Measurements from ENCODE around the gene STYXL2.

The STYXL2 gene

GRCh38 chr1:167056529-167057231, 37.2 kb upstream of the STYXL2 start:
- Histone ChIP-seq H4K8ac (ENCODE audit: low read depth, low read length) (no peak overlapping the region), H3K23ac (ENCODE audit: low read length) (no peak overlapping the region), H2AK5ac (ENCODE audit: low read length) (no peak overlapping the region), H3K9ac (ENCODE audit: low read length) (no peak overlapping the region), H2BK5ac (ENCODE audit: low read length) (no peak overlapping the region), H3K27ac (ENCODE audit: low read depth, low read length) (no peak overlapping the region), H3K79me2 (ENCODE audit: control insufficient read depth, insufficient read depth, low read length) (no peaks in the 10 kb centered on the region), H3K4me3 (ENCODE audit: low read length) (no peak overlapping the region), H2BK15ac (replicated peaks; ENCODE audit: low read depth) (no peak overlapping the region), H4K5ac (ENCODE audit: low read length) (no peak overlapping the region), H2BK120ac (ENCODE audit: low read depth, low read length) (no peak overlapping the region), H3K18ac (ENCODE audit: low read length) (no peak overlapping the region), H3K56ac (ENCODE audit: low read length) (no peak overlapping the region), H3K79me1 (ENCODE audit: low read length) (no peaks in the 10 kb centered on the region), H3K27me3 (ENCODE audit: insufficient read depth, low read length, poor library complexity) (no peaks in the 10 kb centered on the region), H3K4ac (ENCODE audit: low read depth, low read length) (no peak overlapping the region), H3K36me3 (ENCODE audit: control insufficient read depth, insufficient read depth, low read length) (no peaks in the 10 kb centered on the region), H3K4me2 (ENCODE audit: low read length) (no peak overlapping the region), H3K4me1 (ENCODE audit: control insufficient read depth, low read depth, low read length) (peaks cover 6% of the 10 kb centered on the region)
- WGBS (ENCODE audit: extremely low coverage, insufficient coverage, low lambda C conversion rate), result 100% methylated on average over 2 of the region's 10 CpGs
- DNase-seq, result peak; percentile 67

- H2BK120ac ChIP-seq (ENCODE audit: low read depth, low read length), result no peak overlapping the region
- WGBS (ENCODE audit: extremely low coverage, insufficient coverage, low lambda C conversion rate), result no CpG with 5 or more reads among the region's 6 CpGs
- H3K4me3 ChIP-seq (ENCODE audit: low read length), result no peak overlapping the region
- H2BK5ac ChIP-seq (ENCODE audit: low read length), result no peak overlapping the region
- H2AK5ac ChIP-seq (ENCODE audit: low read length), result no peak overlapping the region
- no peak overlapping the region for H2BK15ac ChIP-seq (replicated peaks; ENCODE audit: low read depth)
- H3K36me3 ChIP-seq (ENCODE audit: control insufficient read depth, insufficient read depth, low read length), result no peaks in the 10 kb centered on the region
- no peak overlapping the region for H3K23ac ChIP-seq (ENCODE audit: low read length)
- H4K8ac ChIP-seq (ENCODE audit: low read depth, low read length), result no peak overlapping the region
- peaks cover 6% of the 10 kb centered on the region for H3K4me1 ChIP-seq (ENCODE audit: control insufficient read depth, low read depth, low read length)
- no peak overlapping the region for H3K27ac ChIP-seq (ENCODE audit: low read depth, low read length)
- no peak overlapping the region for H3K4ac ChIP-seq (ENCODE audit: low read depth, low read length)
- no peak overlapping the region for H3K18ac ChIP-seq (ENCODE audit: low read length)
- H3K9ac ChIP-seq (ENCODE audit: low read length), result no peak overlapping the region
- no peaks in the 10 kb centered on the region for H3K79me2 ChIP-seq (ENCODE audit: control insufficient read depth, insufficient read depth, low read length)
- no peaks in the 10 kb centered on the region for H3K79me1 ChIP-seq (ENCODE audit: low read length)
- H4K5ac ChIP-seq (ENCODE audit: low read length), result no peak overlapping the region
- no peaks in the 10 kb centered on the region for H3K27me3 ChIP-seq (ENCODE audit: insufficient read depth, low read length, poor library complexity)
- DNase-seq, result peak; percentile 84
- H3K4me2 ChIP-seq (ENCODE audit: low read length), result no peak overlapping the region
- no peak overlapping the region for H3K56ac ChIP-seq (ENCODE audit: low read length)
Observed at GRCh38 chr1:167057241-167057688, 36.6 kb upstream of the STYXL2 start.

- H3K23ac ChIP-seq (ENCODE audit: low read length), result no peak overlapping the region
- no peak overlapping the region for H4K8ac ChIP-seq (ENCODE audit: low read depth, low read length)
- H2BK5ac ChIP-seq (ENCODE audit: low read length), result peak overlapping the region; percentile 59
- no peak overlapping the region for H3K27ac ChIP-seq (ENCODE audit: low read depth, low read length)
- H3K18ac ChIP-seq (ENCODE audit: low read length), result peak overlapping the region; percentile 24
- WGBS (ENCODE audit: extremely low coverage, insufficient coverage, low lambda C conversion rate), result no CpG with 5 or more reads among the region's 17 CpGs
- H3K4me2 ChIP-seq (ENCODE audit: low read length), result peak overlapping the region; percentile 56
- H3K4me3 ChIP-seq (ENCODE audit: low read length), result no peak overlapping the region
- peak overlapping the region; percentile 84 for H3K56ac ChIP-seq (ENCODE audit: low read length)
- H2BK120ac ChIP-seq (ENCODE audit: low read depth, low read length), result no peak overlapping the region
- H3K36me3 ChIP-seq (ENCODE audit: control insufficient read depth, insufficient read depth, low read length), result no peaks in the 10 kb centered on the region
- peak overlapping the region; percentile 60 for H3K9ac ChIP-seq (ENCODE audit: low read length)
- peak overlapping the region; percentile 81 for H4K5ac ChIP-seq (ENCODE audit: low read length)
- no peaks in the 10 kb centered on the region for H3K79me1 ChIP-seq (ENCODE audit: low read length)
- no peaks in the 10 kb centered on the region for H3K27me3 ChIP-seq (ENCODE audit: insufficient read depth, low read length, poor library complexity)
- H2BK15ac ChIP-seq (replicated peaks; ENCODE audit: low read depth), result no peak overlapping the region
- peak overlapping the region; percentile 10 for H3K4ac ChIP-seq (ENCODE audit: low read depth, low read length)
- no peak overlapping the region for H2AK5ac ChIP-seq (ENCODE audit: low read length)
- H3K79me2 ChIP-seq (ENCODE audit: control insufficient read depth, insufficient read depth, low read length), result no peaks in the 10 kb centered on the region
- peak; percentile 88 for DNase-seq
- peaks cover 6% of the 10 kb centered on the region for H3K4me1 ChIP-seq (ENCODE audit: control insufficient read depth, low read depth, low read length)
Observed at GRCh38 chr1:167059045-167059808, 34.6 kb upstream of the STYXL2 start.

- WGBS (ENCODE audit: extremely low coverage, insufficient coverage, low lambda C conversion rate), result no CpG with 5 or more reads among the region's 1 CpG
- Histone ChIP-seq H2BK15ac (replicated peaks; ENCODE audit: low read depth) (no peak overlapping the region), H3K4me2 (ENCODE audit: low read length) (no peak overlapping the region), H2AK5ac (ENCODE audit: low read length) (no peak overlapping the region), H3K79me2 (ENCODE audit: control insufficient read depth, insufficient read depth, low read length) (no peaks in the 10 kb centered on the region), H3K56ac (ENCODE audit: low read length) (no peak overlapping the region), H3K4me3 (ENCODE audit: low read length) (no peak overlapping the region), H3K4me1 (ENCODE audit: control insufficient read depth, low read depth, low read length) (peaks cover 6% of the 10 kb centered on the region), H3K27me3 (ENCODE audit: insufficient read depth, low read length, poor library complexity) (no peaks in the 10 kb centered on the region), H4K8ac (ENCODE audit: low read depth, low read length) (no peak overlapping the region), H2BK5ac (ENCODE audit: low read length) (no peak overlapping the region), H3K4ac (ENCODE audit: low read depth, low read length) (no peak overlapping the region), H3K79me1 (ENCODE audit: low read length) (no peaks in the 10 kb centered on the region), H3K9ac (ENCODE audit: low read length) (no peak overlapping the region), H4K5ac (ENCODE audit: low read length) (no peak overlapping the region), H2BK120ac (ENCODE audit: low read depth, low read length) (no peak overlapping the region), H3K23ac (ENCODE audit: low read length) (no peak overlapping the region), H3K18ac (ENCODE audit: low read length) (peak overlapping the region; percentile 24), H3K27ac (ENCODE audit: low read depth, low read length) (no peak overlapping the region), H3K36me3 (ENCODE audit: control insufficient read depth, insufficient read depth, low read length) (no peaks in the 10 kb centered on the region)
- no peak for DNase-seq
Observed at GRCh38 chr1:167059809-167060107, 34.1 kb upstream of the STYXL2 start.

- Histone ChIP-seq H3K9ac (ENCODE audit: low read length) (no peak overlapping the region), H3K27me3 (ENCODE audit: insufficient read depth, low read length, poor library complexity) (no peaks in the 10 kb centered on the region), H3K4me1 (ENCODE audit: control insufficient read depth, low read depth, low read length) (peaks cover 6% of the 10 kb centered on the region), H3K79me1 (ENCODE audit: low read length) (no peaks in the 10 kb centered on the region), H2AK5ac (ENCODE audit: low read length) (no peak overlapping the region), H3K18ac (ENCODE audit: low read length) (no peak overlapping the region), H3K36me3 (ENCODE audit: control insufficient read depth, insufficient read depth, low read length) (no peaks in the 10 kb centered on the region), H3K27ac (ENCODE audit: low read depth, low read length) (no peak overlapping the region), H4K5ac (ENCODE audit: low read length) (no peak overlapping the region), H3K56ac (ENCODE audit: low read length) (no peak overlapping the region), H2BK120ac (ENCODE audit: low read depth, low read length) (no peak overlapping the region), H2BK15ac (replicated peaks; ENCODE audit: low read depth) (no peak overlapping the region), H3K79me2 (ENCODE audit: control insufficient read depth, insufficient read depth, low read length) (no peaks in the 10 kb centered on the region), H4K8ac (ENCODE audit: low read depth, low read length) (no peak overlapping the region), H3K4me3 (ENCODE audit: low read length) (no peak overlapping the region), H3K23ac (ENCODE audit: low read length) (no peak overlapping the region), H3K4ac (ENCODE audit: low read depth, low read length) (no peak overlapping the region), H3K4me2 (ENCODE audit: low read length) (no peak overlapping the region), H2BK5ac (ENCODE audit: low read length) (no peak overlapping the region)
- peak; percentile 47 for DNase-seq
- WGBS (ENCODE audit: extremely low coverage, insufficient coverage, low lambda C conversion rate), result no CpG with 5 or more reads among the region's 10 CpGs
Observed at GRCh38 chr1:167060141-167061072, 33.5 kb upstream of the STYXL2 start.

All from mesendoderm (in vitro differentiated cells).